ENCODE measurements around the gene LRRC28. TPM values are rescaled to one million over a fixed set of nuclear protein-coding genes. Genes with fewer than 3 reads are reported as not detected.

The LRRC28 gene
- total and polyA plus RNA-seq, 9 of the 15 experiments (the other 6 are each of a cell fraction or from before 2014, with no cell fraction given): 5.5 to 17.4 (median 7.9) TPM

- no peak for TF ChIP-seq CHD7 (IDR thresholded peaks at IDR 0.05; ENCODE audit: low read depth, low read length)
- TF ChIP-seq IRF9 (tag; IDR thresholded peaks at IDR 0.05): no peak
- TF ChIP-seq, protein P1, sequence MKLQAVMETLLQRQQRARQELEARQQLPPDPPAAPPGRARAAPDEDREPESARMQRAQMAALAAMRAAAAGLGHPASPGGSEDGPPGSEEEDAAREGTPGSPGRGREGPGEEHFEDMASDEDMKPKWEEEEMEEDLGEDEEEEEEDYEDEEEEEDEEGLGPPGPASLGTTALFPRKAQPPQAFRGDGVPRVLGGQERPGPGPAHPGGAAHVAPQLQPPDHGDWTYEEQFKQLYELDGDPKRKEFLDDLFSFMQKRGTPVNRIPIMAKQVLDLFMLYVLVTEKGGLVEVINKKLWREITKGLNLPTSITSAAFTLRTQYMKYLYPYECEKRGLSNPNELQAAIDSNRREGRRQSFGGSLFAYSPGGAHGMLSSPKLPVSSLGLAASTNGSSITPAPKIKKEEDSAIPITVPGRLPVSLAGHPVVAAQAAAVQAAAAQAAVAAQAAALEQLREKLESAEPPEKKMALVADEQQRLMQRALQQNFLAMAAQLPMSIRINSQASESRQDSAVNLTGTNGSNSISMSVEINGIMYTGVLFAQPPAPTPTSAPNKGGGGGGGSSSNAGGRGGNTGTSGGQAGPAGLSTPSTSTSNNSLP (IDR thresholded peaks at IDR 0.05; ENCODE audit: borderline replicate concordance, low read depth, low read length): no peak
These were observed 55.5 kb downstream of the LRRC28 start (continued) for GRCh38 chr15:99306694-99307338.

Measured in K562 (cell line).